GM12878 (cell line): Measurements from ENCODE around the gene SHROOM2. TPM values are rescaled to one million over a fixed set of nuclear protein-coding genes. Genes with fewer than 3 reads are reported as not detected.

Source experiments
- ATAC-seq: fragments of 200-7000 bp; cut with Tn5 transposase; 3 replicates; pipeline ENCODE4 v1.9.1; 2020; ENCODE audit warnings: mild to moderate bottlenecking, moderate library complexity
- BruUV-seq: library from RNA; stranded (reverse); fragments of 400-500 nt; replicated peaks from 2 replicates; lab custom pipeline; 2021; lab: Mats Ljungman, UMichigan
- CTCF ChIA-PET: fragments of 300-600 bp; sonication (Branson Sonifier 250); formaldehyde crosslinking; extraction: SDS; loops from one replicate; lab custom pipeline; 2021; ENCODE audit warnings: inconsistent platforms; lab: Yijun Ruan, JAX
- POLR2A ChIA-PET: fragments of 350-600 bp; formaldehyde crosslinking; extraction: SDS; loops from one replicate; lab custom pipeline; 2021; ENCODE audit warnings: inconsistent platforms; lab: Charles Lee
- RAD21 ChIA-PET: fragments of 300-600 bp; sonication (Branson Sonifier 250); formaldehyde crosslinking; loops from one replicate; lab custom pipeline; 2023; ENCODE audit warnings: antibody characterized with exemption; ENCODE audit not compliant: unreplicated experiment; lab: Charles Lee
- SMC1A ChIA-PET: fragments of 300-600 bp; sonication (Branson Sonifier 250); formaldehyde crosslinking; loops from one replicate; lab custom pipeline; 2023; ENCODE audit not compliant: unreplicated experiment, uncharacterized antibody; lab: Charles Lee
- DNase-seq: peaks from one replicate; pipeline ENCODE4 v3.0.0-alpha.2; 2011; ENCODE audit warnings: low read depth, low spot score
- FAIRE-seq: peaks from 3 replicates; lab custom pipeline; 2011; peaks lifted over from hg19 to GRCh38; lab: Jason Lieb, UNC
- H2AFZ ChIP-seq: 2 replicates; pipeline ENCODE4 v1.6.0; 2011; ENCODE audit warnings: low read depth, low read length, control low read depth; ENCODE audit not compliant: control insufficient read depth
- H3K27ac ChIP-seq: 2 replicates; pipeline ENCODE4 v1.5.1; 2011; ENCODE audit warnings: control low read depth; ENCODE audit not compliant: control insufficient read depth, insufficient read depth
- H3K27me3 ChIP-seq, 2 experiments: replicated peaks in 1 of 2; 2 replicates each; pipeline versions ENCODE4 v1.6.0 to v1.6.1; 2011; ENCODE audit warnings: low read length in 1 of 2; ENCODE audit not compliant: control insufficient read depth in 2 of 2, insufficient read depth in 2 of 2
- H3K36me3 ChIP-seq, 2 experiments: 2 replicates each; pipeline ENCODE4 v1.5.1; 2011; ENCODE audit warnings: low read length in 1 of 2; ENCODE audit not compliant: control insufficient read depth in 2 of 2, insufficient read depth in 2 of 2
- H3K4me1 ChIP-seq: 2 replicates; pipeline ENCODE4 v1.6.1; 2011; ENCODE audit warnings: mild to moderate bottlenecking, low read length, moderate library complexity, mixed read lengths; ENCODE audit not compliant: control insufficient read depth, insufficient read depth
- H3K4me2 ChIP-seq: 2 replicates; pipeline ENCODE4 v1.6.0; 2011; ENCODE audit warnings: control low read depth; ENCODE audit not compliant: control insufficient read depth, insufficient read depth
- H3K4me3 ChIP-seq: fragments of 200-600 bp; sonication (generic); 2 replicates; pipeline ENCODE4 v1.5.1; 2016
- H3K79me2 ChIP-seq: 2 replicates; pipeline ENCODE4 v1.6.0; 2011; ENCODE audit warnings: low read length; ENCODE audit not compliant: control insufficient read depth, insufficient read depth
- H3K9ac ChIP-seq: 2 replicates; pipeline ENCODE4 v1.8.0; 2011; ENCODE audit warnings: low read length, control low read depth, mixed read lengths; ENCODE audit not compliant: control insufficient read depth, insufficient read depth
- H3K9me3 ChIP-seq: replicated peaks from 3 replicates; pipeline ENCODE4 v1.5.1; 2011; ENCODE audit warnings: mild to moderate bottlenecking, low read length; ENCODE audit not compliant: control insufficient read depth, insufficient read depth
- H4K20me1 ChIP-seq: 2 replicates; pipeline ENCODE4 v1.6.0; 2011; ENCODE audit not compliant: control insufficient read depth, insufficient read depth
- ATF3 ChIP-seq: IDR thresholded peaks from 2 replicates; pipeline ENCODE4 v1.6.1; 2011; ENCODE audit warnings: low read depth, mild to moderate bottlenecking, low read length, moderate library complexity, borderline replicate concordance; ENCODE audit errors: extremely low read depth
- BCL11A ChIP-seq: IDR thresholded peaks from 2 replicates; pipeline ENCODE4 v1.6.1; 2011; ENCODE audit warnings: low read depth, low read length
- CREB1 ChIP-seq: IDR thresholded peaks from 2 replicates; pipeline ENCODE4 v1.6.1; 2012; ENCODE audit warnings: low read depth, mild to moderate bottlenecking, inconsistent platforms
- IRF4 ChIP-seq: IDR thresholded peaks from 2 replicates; pipeline ENCODE4 v1.6.1; 2011; ENCODE audit warnings: low read depth, low read length
- KAT2A ChIP-seq: conservative IDR thresholded peaks from 2 replicates; pipeline ENCODE4 v1.6.1; 2011; ENCODE audit warnings: low read depth, low read length; ENCODE audit not compliant: control insufficient read depth
- MEF2A ChIP-seq: IDR thresholded peaks from 2 replicates; pipeline ENCODE4 v1.6.1; 2011; ENCODE audit warnings: low read depth, mild to moderate bottlenecking, low read length, moderate library complexity; ENCODE audit not compliant: insufficient read depth
- MTA3 ChIP-seq: IDR thresholded peaks from 2 replicates; pipeline ENCODE4 v1.6.1; 2012; ENCODE audit warnings: low read length, inconsistent platforms, borderline replicate concordance
- NFYA ChIP-seq: IDR thresholded peaks from 2 replicates; pipeline ENCODE4 v1.6.1; 2011; ENCODE audit warnings: low read depth, mild to moderate bottlenecking, low read length, improper control_type of control experiment, borderline replicate concordance
- NFYB ChIP-seq: IDR thresholded peaks from 2 replicates; pipeline ENCODE4 v1.6.1; 2011; ENCODE audit warnings: low read depth, mild to moderate bottlenecking, low read length, improper control_type of control experiment, moderate library complexity; ENCODE audit not compliant: insufficient read depth
- PAX5 ChIP-seq: IDR thresholded peaks from 2 replicates; pipeline ENCODE4 v1.6.1; 2011; ENCODE audit warnings: low read depth, low read length, borderline replicate concordance
- PAX8 ChIP-seq: fragments of 450-650 bp; IDR thresholded peaks from 2 replicates; pipeline ENCODE4 v1.6.1; 2017; ENCODE audit warnings: mild to moderate bottlenecking, moderate library complexity
- PBX3 ChIP-seq: IDR thresholded peaks from 2 replicates; pipeline ENCODE4 v1.6.1; 2011; ENCODE audit warnings: mild to moderate bottlenecking, low read depth, low read length, moderate library complexity; ENCODE audit not compliant: insufficient replicate concordance
- POLR2AphosphoS2 ChIP-seq: IDR thresholded peaks from 2 replicates; pipeline ENCODE4 v1.6.1; 2011; ENCODE audit warnings: low read depth, mild to moderate bottlenecking, low read length, improper control_type of control experiment, moderate library complexity
- RUNX3 ChIP-seq: IDR thresholded peaks from 2 replicates; pipeline ENCODE4 v1.6.1; 2012; ENCODE audit warnings: low read length, inconsistent platforms
- SIN3A ChIP-seq: IDR thresholded peaks from 2 replicates; pipeline ENCODE4 v1.6.1; 2012; ENCODE audit warnings: low read depth, low read length, improper control_type of control experiment
- SPI1 ChIP-seq: IDR thresholded peaks from 2 replicates; pipeline ENCODE4 v1.6.1; 2011; ENCODE audit warnings: low read depth, mild to moderate bottlenecking, low read length, moderate library complexity, borderline replicate concordance; ENCODE audit not compliant: insufficient read depth
- STAT1 ChIP-seq: fragments of 450-650 bp; conservative IDR thresholded peaks from 2 replicates; pipeline ENCODE4 v1.6.1; 2014; ENCODE audit warnings: antibody characterized with exemption, mild to moderate bottlenecking
- TCF12 ChIP-seq: IDR thresholded peaks from 2 replicates; pipeline ENCODE4 v1.6.1; 2011; ENCODE audit warnings: low read depth, mild to moderate bottlenecking, low read length
- TCF7 ChIP-seq: IDR thresholded peaks from 2 replicates; pipeline ENCODE4 v1.6.1; 2014; ENCODE audit warnings: antibody characterized with exemption, borderline replicate concordance
- WGBS: methylation state at CpG from one replicate; pipeline ENCODE4 v1.1.6; 2016; ENCODE audit warnings: low lambda C conversion rate; ENCODE audit not compliant: insufficient replicate concordance, insufficient coverage; ENCODE audit errors: missing lambda C conversion rate; 5-methylcytosine and 5-hydroxymethylcytosine counted together
- in situ Hi-C: fragments of 300-500 bp; cut with MboI; formaldehyde crosslinking; loops from 9 replicates; pipeline ENCODE4 v1.14.3; 2018; ENCODE audit warnings: mixed read lengths
- intact Hi-C: fragments of 100-400 bp; cut with micrococcal nuclease; formaldehyde crosslinking; loops from one replicate; pipeline ENCODE4 v1.14.2; 2022; ENCODE audit not compliant: unreplicated experiment
- polyA plus RNA-seq, 11 experiments: library from polyadenylated mRNA; depleted of rRNA in 4 of 11; unstranded in 6 of 11; stranded (reverse) in 5 of 11; fragments of >200 nt; fragmentation: Nextera tagmentation in 4 of 11; fragmentation: Illumina TruSeq in 1 of 11; extraction: Ambion mirVana in 4 of 11; extraction: Trizol in 1 of 11; gene quantifications; 1 replicate in 1 of 11; 2 replicates in 10 of 11; pipeline versions ENCODE4 v1.2.1 to v1.2.3, GENCODE V29; 2011 to 2016; ENCODE audit warnings: inconsistent platforms in 2 of 11, missing spikeins in 2 of 11, low read depth in 1 of 11
- total RNA-seq, 4 experiments: library from RNA; depleted of rRNA in 3 of 4; stranded (reverse); fragments of >200 nt in 3 of 4; fragmentation: Illumina TruSeq in 1 of 4; extraction: Trizol in 1 of 4; gene quantifications; 2 replicates each; pipeline versions ENCODE4 v1.2.1 to v1.2.3, GENCODE V29; 2013 to 2021

The SHROOM2 gene
- total and polyA plus RNA-seq, 10 of the 15 experiments (the other 5 are each of a cell fraction or from before 2014, with no cell fraction given), result under 0.01 to 0.15 (median 0.09) TPM; not detected in 2

- no peak for TF ChIP-seq NFYA
- TF ChIP-seq KAT2A, result no peak
- no peak for TF ChIP-seq CREB1
- TF ChIP-seq SIN3A, result no peak
- no peak for TF ChIP-seq TCF7
- TF ChIP-seq BCL11A, result no peak
- TF ChIP-seq PAX5, result no peak
Measured at GRCh38 chrX:9875801-9876200, 89.6 kb downstream of the SHROOM2 start (continued).

- Histone ChIP-seq H4K20me1 (no peaks in the 10 kb centered on the region), H3K27ac (no peak overlapping the region), H3K9ac (no peak overlapping the region), H3K36me3 (no peaks in the 10 kb centered on the region), H3K27me3 (peaks cover 0 to 3% of the 10 kb centered on the region in 2 experiments; a peak in 2 of 4 replicates), H2AFZ (no peak overlapping the region), H3K9me3 (no peaks in the 10 kb centered on the region), H3K4me1 (no peaks in the 10 kb centered on the region), H3K4me3 (no peak overlapping the region), H3K4me2 (no peak overlapping the region), H3K79me2 (no peaks in the 10 kb centered on the region)
- intact Hi-C loops, result no loop called here
- no peak for DNase-seq
- in situ Hi-C loops, result loop anchor here (5.0 kb wide), 1 partner anchor 241 kb away; no protein-coding TSS in a partner anchor
- ChIA-PET SMC1A (interaction anchor here (0.6 to 1.5 kb wide), 4 partner anchors 244 to 1060 kb away, joined by 3 to 5 read pairs (median 4); no protein-coding TSS in a partner anchor), POLR2A (no interaction called here), CTCF (interaction anchor here (1.0 kb wide), 2 partner anchors 10 to 245 kb away, joined by 3 read pairs; no protein-coding TSS in a partner anchor), RAD21 (interaction anchor here (1.4 kb wide), 1 partner anchor 242 kb away, joined by 4 read pairs; no protein-coding TSS in a partner anchor)
- WGBS, result 28% methylated on average over 4 of the region's 4 CpGs
- FAIRE-seq, result no peak
- no TSS peak for BruUV-seq
- no peak for ATAC-seq
- TF ChIP-seq NFYB, result no peak
- TF ChIP-seq SPI1, result no peak
- TF ChIP-seq POLR2AphosphoS2, result no peak
- TF ChIP-seq MTA3, result no peak
- TF ChIP-seq PBX3, result no peak
- no peak for TF ChIP-seq TCF12
- no peak for TF ChIP-seq STAT1
- no peak for TF ChIP-seq MEF2A
- TF ChIP-seq IRF4, result no peak
- TF ChIP-seq CREB1, result no peak
- no peak for TF ChIP-seq PAX8
- TF ChIP-seq PAX5, result no peak
- TF ChIP-seq ATF3, result no peak
- TF ChIP-seq RUNX3, result no peak
Measured at GRCh38 chrX:9876201-9876600, 90.0 kb downstream of the SHROOM2 start.
